NCI-H1417 (cell line): ENCODE measurements around the gene RALGAPB.
A peak's percentile ranks its signal among the peaks of the same experiment; 100 is the strongest.
"Not testable (repeated sequence)": the region's sequence is repeated elsewhere in the genome, so short reads cannot be mapped to it uniquely, and the experiment has no call there.

Experiments used
- DNase-seq, 3 experiments: peaks; one replicate each; lab custom pipeline; 2025; lab: John Stamatoyannopoulos, UW

RALGAPB gene

DNA sequence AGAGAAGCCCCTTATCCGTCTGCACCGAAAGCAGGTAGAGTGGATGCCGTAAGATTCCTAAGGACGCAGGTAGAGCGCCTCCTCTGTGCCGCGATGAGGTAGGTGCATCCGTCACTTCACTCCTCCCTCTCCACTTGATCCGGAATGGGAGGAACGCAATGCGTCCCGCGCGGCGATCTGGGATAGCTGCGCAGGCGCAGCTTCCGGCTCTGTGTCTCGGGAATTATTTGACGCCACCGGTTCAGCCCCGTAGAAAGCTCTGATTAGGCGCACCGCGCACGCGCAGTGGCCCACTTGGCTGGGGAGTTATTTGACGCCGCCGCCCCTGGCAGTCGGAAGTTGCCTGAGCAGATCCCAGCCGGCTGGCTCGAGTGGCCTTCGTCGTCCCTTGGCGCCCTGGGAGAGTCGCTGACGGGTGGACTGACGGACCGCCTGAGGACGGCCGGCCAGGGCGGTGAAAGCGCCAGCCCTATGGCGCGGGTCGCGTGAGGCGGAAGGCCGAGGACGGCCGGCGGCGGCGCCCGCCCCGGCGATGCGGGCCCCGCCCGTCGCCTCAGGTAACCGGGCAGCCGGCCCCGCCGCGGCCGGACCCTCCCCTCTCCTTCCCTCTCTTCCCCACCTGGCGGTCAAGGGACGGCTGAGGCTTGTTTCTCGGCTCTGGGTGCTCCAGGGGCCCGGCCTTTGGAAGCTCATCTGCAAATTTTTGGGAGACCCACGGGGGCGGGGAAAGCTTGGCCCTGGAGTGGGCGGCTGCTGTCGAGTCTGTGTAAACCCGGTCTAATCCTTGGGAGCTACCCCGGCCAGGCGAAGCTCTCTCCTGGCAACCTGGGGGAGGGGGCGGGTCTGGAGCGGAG is at the start of gene RALGAPB:
RALGAPB (plus strand) TSS at position 331 of the 854 bp plus-strand sequence. CDS start 15,590 bp downstream, outside the sequence.
- peak; percentile 100 for DNase-seq

DNA sequence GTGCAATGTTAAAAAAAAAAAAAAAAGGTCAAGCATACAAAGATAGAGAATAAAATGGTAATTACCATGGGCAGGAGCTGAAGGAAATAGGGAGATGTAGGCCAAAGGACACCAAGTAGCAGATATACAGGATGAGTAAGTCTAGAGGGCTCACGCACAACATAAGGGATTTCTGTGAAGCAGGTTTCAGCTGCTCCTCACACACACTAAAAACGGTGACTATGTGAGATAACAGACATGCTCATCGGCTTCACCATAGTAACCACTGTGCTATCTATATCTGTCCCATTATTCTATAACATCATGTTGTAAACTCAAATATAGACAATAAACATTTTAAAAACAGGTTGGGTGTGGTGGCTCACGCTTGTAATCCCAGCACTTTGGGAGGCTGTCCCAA is 49.1 kb upstream of the RALGAPB start:
- DNase-seq = no peak

DNA sequence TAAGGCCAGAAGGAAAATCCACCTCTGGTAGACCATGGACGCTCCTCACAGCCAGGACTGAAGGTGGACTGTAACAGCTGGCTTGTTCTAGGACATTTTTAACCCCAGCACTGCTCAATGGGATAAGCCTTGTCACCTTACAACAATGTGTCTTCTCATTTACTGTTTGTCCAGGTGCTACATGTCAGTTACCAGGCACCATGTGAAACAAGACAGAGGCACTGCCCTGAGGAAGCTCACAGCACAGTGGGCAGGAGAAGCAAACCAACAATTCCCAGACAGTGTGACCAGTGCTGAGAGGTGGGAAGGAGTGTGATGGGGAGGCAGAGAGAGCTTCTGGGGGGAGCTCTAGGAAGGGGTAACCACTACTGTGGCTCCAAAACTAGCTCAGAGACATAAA is 48.2 kb upstream of the RALGAPB start:
- no peak for DNase-seq

DNA sequence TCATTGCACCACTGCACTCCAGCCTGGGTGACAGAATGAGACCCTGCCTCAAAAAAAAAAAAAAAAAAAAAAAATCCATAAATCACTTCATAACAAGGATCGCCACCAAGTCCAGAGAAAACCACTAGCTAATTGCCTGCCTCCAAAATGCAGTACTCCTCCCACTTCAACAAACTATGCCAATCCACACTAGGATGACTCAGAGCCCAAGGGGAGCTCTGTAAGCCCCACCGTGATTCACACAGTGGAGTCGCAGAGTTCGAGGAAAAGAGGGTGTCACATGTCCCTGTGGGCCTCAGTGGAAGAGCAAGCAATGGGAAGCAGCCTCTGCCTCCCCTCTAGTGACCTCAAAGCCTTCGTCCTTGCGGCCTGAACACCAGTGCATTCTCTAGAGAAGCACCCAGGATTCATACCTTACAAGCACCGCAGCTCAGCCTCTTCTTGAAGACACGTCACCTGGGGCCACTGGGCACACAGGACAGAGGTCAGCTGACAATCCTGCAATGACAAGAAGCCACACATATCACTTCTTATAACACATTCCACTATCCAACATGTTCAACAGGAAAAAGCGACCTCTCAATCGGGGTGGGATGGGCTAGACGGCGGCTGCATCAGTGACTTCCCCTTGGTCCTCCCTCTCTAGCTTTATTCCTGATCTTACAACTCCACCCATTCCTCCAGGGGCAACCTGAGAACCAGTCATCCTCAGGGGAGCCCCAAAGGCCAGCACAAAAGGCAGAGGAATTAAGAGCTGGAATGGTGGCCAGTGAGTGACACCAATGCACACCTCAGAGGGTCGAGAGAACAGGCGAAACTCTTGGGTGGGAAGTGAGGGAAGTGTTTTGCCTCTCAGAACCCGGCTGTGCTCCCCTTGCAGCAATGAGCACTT is 46.4 kb upstream of the RALGAPB start:
- no peak for DNase-seq

DNA sequence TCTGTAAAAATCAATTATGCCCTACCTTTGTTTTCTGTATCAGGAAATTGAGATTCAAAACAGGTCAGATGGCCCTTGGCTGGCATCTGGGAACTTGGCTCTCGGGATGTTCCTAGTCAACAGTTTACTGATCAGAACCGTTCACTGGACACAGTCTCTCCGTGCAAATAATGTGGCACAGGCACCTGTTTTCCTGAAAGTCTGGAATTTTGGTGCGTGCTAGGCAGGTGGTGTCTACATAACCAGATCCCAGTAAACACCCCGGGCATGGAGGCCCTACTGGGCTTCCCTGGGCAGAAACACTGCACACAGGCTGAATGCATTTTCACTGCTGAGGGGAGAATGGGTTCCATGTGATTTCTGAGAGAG is 45.0 kb upstream of the RALGAPB start:
- no peak for DNase-seq

DNA sequence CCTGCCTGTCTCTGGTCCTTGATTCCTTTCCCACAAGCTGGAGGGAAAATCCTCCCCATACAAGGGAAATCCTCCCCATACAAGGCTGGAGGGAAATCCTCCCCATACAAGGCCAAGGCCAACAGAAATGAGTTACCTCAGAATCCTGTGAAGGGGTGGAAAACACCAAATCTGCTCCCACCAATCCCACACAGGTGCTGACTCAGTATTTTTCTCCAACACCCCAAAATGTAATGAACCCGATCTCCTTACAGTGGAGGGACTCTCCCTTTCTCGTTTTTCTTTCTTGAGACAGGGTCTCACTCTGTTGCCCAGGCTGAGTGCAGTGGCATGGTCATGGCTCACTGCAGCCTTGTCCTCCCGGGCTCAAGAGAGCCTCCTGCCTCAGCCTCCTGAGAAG is 43.8 kb upstream of the RALGAPB start:
- DNase-seq = no peak

DNA sequence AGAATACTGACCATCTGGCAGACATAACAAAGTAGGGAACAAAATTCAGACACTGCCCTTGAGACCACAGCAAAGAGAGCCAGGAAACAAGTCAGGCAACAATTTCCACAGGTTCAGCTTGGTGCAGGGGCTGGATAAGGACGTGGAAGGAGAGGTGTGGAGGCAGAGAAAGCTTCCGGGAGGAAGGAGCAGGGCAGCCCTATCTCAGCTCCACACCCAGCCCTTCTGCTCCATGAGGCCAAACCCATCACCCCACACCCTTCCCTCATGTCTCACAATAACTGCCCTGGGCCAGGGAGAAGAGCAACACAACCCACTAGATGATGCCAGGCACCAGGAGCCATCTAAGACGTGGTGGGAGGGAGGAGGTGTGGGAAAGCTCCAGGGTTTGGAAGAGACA is 43.3 kb upstream of the RALGAPB start:
- DNase-seq = no peak

DNA sequence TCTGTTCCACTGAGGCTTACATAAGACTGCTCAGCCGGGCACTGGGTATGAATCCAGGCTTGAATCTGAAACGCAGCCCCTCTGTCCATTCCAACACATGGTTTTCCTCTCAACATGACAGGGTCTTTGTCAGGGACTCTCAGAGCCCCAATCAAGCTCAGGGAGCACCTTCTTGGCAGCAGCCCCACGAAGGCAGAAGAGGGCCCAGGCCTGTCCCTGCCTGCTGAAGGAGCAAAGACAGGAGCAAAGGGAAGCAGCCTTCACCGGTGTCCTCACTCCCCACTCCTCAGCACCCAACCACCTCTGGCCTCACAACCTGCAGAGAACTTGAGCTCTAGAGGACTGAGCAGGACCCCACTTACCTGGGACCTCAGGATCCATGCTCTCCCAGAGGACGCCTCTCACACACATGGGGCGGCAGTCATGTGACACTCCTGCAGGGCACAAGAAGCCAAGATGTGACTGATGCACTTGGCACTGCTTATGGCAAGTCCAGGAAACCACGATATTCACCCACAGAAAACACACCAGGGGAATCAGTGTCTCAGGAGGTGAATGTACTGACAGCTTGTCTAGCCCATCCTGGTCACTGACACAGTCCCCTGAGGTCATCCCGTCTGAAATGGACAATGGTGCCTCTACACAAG is 41.8 kb upstream of the RALGAPB start:
- no peak for DNase-seq

DNA sequence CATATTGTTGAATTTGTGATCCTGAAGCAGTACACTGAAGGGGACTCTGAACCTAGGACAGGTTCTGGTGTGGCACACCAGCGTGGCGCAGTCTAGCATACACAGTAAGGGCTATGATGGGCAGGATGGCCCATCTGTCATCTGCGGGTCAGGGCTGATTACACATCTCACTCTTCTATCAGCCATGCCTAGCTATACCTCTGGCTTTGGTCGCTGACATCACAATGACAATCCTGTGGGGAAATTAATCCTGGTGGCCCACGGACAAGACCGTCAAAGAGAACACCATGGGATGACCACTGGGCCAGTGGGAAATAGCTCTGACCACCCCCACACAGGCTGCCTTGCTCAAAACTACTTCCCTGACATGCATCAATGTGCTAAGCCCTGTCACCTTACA is 40.4 kb upstream of the RALGAPB start:
- no peak for DNase-seq

DNA sequence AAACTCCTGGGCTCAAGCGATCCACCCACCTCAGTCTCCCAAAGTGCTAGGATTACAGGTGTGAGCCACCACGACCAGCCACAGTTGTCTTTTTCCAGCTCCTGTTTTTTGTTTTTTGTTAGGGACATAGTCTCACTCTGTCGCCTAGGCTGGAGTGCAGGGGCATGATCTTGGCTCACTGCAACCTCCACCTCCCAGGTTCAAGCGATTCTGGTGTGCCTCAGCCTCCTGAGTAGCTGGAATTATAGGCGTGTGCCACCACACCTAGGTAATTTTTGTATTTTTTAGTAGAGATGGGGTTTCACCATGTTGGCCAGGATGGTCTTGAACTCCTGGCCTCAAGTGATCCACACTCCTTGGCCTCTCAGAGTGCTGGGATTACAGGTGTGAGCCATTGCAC is 39.8 kb upstream of the RALGAPB start:
- not testable (repeated sequence) for DNase-seq

DNA sequence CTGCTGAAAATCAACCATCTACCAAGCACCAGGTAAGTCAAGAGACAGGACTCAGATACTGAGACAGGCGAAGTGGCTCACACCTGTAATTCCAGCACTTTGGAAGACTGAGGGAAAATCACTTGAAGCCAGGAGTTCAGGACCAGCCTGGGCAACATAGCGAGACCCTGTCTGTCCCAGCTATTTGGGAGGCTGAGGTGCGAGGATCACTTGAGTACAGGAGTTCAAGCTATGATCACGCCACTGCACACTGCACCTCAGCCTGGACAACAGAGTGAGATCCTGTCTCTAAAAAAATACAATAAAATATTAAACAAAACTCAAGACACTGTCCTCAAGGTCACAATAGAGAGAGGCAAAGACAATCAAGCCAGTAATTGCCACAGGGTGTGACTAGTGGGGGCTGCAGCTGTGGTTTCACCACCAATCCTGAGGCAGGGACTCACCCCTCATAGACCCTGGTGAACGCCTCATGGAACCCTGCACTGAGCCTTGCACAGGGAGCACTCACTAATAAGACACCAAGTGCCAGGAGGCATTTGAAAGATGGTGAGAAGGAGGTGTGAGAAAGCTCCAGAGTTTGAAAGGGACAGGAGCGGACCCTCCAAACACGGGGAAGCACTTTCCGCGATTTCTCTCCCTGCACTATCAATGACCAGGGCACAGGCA is 39.2 kb upstream of the RALGAPB start:
- DNase-seq = no peak

DNA sequence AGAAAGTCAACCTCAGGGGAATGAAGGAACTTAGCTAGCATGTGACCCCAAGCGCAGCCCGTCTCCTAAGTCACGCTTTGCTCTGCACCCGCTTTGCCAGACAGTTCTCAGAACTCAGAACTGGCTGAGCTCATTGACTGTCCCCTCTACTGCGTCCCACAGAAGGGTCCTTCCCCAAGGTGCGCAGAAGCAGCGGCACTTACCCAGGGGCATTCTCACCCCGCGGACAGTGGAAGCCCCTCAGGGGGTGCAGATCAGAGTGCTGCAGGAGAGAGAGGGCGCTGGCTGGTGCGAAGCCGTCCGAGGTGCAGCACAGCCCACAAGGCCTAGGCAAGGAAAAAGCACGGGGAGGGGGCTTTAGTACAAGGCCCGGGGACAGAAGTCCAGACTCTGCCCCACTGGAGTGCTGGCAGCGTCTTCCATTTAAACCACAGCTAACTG is 38.3 kb upstream of the RALGAPB start:
- peak in 1 of 3 experiments; percentile 48 for DNase-seq

DNA sequence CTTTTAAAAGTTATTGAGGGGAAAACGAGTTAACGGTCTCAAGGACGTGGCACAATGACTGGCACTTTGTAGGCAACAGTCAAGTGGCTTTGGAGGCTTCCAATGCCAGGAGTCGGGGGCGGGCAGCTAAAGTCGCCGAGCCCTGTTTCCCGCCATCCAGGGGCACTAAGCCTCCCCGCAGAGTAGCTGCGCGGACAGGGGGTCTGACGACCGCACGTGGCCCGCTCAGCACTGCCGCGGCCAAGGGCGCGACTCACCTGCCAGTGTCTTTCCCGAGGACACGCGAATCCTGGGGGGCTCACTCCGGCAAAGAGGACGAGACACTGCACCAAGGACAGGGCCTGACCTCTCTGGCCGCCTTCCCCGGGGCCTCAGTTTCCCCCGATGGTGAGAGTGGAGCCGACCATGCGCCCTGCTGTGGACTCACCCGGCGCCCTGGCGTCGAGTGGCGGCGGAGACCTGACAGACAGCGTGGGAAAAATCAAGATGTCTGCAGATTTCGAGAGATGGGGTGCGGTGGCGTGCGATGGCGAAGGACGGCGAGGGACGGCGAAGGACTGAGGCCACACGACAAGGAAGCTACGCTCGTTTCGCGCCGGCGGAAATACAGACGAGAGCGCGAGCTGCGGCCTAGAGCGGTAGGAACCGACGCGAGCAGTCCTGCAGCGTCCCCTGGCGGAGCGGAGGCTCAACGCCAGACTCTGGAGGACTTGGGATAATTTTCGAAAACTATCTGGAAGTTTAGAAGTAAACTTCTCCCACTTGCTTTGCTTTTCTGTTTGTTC is 37.7 kb upstream of the RALGAPB start, which contains the start of gene SNHG17:
SNHG17 (minus strand) TSS at position 559 of the 785 bp plus-strand sequence.
- DNase-seq = peak; percentile 88 to 96 (median 93)

DNA sequence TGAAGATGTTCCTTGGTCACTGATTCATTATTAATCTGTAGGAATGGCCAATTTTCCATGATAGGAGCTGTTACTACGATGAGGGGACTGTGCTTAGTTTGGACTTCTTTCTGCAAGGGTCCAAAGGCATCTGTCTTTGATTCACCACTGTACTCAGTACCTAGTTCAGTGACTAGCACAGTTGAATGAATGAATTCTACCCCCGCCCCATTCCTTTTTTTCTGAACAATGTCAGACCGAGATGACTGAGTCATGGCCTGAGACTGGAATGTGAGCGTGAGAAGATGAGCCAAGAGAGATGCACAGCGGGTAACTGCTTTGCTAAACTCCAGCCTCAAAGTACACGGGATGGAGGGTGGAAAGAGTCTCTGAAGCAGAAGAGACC is 37.1 kb upstream of the RALGAPB start:
- DNase-seq = no peak

DNA sequence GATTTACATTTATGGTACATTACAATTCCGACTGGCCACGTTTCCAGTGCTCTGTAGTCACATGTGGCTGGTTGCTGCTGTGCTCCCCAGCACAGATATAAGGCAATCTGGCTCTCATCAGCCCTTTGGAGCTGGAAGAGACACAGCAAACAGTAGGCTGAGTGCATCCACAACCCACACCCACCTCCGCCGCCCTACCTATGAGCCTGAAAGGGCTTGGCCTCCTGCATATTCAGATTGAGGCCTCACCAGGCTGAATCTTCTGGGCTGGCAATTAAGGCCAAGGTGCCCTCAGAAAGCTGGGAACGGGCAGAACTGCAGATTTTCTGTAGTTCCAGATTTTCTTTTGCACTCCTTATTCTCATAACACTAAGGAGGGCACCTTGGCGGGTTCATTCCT is 34.8 kb upstream of the RALGAPB start:
- DNase-seq = no peak

DNA sequence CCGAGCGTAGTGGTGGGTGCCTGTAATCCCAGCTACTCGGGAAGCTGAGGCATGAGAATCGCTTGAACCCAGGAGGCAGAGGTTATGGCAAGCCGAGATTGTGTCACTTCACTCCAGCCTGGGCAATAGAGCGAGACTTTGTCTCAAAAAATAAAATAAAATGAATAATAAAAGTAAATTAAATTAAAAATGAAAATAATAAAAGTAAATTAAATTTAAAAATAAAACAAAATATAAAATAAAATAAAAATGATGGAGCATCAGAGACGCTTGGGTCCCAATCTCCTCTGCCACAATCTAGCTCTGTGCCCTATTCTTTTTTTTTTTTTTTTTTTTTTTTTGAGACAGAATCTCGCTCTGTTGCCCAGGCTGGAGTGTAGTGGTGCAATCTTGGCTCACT is 31.5 kb upstream of the RALGAPB start:
- DNase-seq = not testable (repeated sequence)

DNA sequence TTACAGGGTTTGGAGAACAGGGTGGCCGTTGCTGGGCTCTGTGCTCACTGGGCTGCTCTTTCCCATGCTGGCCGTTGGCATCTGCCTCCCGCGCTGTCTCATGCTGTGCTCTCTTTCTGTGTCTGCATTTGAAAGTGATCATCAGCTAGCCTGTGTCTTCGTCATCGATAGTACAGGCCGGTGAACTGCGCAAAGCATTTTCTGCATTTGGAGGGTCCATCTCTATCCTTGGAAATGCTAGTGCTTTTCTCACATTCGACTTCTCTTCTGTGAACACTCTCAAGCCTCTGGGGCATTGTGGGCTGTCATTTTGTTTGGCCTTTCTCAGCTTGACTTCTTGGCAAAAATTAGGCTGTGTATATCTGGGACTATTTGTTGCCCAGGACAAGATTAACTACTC is 30.7 kb upstream of the RALGAPB start:
- DNase-seq = no peak

DNA sequence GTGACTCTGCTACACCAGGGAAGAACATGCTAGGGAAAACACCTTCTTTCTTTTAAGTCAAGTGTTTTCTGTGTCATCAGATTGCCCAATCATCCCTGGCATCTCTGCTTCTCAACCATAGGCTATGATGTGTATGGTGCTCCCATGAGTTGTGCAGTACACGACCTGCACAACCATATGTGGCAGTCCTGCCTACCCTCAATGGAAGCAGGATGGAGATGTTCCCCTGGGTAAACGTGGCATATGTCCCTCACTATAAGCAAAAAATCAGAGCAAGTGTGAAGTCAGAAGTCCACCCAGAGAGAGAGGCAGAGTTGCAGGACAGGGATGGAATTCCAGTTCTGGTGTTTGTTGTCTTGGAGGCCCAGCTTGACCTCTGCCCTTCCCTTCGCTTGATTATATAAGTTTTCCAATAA is 27.3 kb upstream of the RALGAPB start:
- DNase-seq = no peak

DNA sequence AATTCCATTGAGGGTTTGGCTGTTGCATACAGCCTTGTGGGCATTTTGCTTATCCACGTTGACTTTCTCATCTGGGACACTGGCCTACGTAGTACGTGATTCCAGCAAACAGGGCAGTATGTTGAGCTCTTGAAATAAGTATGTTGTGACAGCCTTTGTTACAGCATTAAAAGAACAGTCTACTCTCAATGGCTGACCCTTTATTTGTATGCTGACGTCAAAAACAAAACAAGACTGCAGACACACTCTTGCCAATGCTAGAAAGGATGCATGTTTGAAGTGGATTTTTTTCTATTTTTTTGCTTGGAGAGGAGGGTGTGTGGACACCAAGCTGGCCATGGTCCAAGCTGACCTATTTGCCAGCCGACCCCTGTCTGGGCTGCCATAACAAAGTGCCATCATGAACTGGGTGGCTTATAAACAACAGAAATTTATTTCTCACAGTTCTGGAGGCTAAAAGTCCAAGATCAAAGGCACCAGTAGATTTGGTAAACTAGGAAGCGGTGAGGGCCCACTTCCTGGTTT is 26.7 kb upstream of the RALGAPB start:
- peak in 1 of 3 experiments; percentile 6 for DNase-seq

DNA sequence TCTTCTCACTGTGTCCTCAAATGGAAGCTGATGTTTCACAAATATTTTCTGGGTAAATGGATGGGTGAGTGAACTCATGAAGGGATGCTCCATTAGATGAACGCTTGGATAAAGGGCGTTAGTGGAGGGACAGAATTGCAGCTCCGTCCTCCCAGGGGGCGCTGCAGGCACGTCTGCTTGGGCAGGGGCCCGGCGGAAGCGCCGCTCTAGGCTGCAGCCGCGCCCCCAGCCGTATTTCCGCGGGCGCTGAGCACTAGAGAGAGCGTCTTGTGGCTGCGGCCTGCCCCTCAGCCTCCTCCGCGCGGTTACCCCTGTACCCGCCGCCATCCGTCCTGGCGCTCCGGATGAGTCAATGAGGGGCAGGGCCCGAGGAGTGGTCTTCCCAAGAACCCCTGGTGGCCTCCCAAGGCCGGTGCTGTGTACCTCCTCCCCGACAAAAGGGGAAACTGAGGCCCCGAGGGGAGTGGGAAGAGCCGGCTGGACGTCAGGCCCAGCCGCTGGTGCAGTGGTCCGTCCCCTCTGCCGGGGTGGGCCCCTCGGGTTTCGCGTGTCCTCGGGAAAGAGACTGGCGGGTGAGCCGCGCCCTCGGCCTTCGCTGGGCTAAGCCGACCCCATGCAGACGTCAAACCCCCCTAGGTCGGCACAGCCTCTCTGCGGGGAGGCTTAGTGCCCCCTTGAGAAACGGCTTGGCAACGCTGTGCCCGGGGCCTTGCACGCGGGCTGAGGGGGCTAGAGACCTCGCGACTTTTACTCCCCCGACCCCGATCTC is 26.0 kb upstream of the RALGAPB start:
- peak; percentile 92 to 94 (median 92) for DNase-seq
